Right hindlimb (tissue), 1 donor: ENCODE data around the gene PTGS1.

ENCODE experiments used
- DNase-seq: peaks from one replicate; pipeline ENCODE4 v3.0.0-alpha.2; 2018

PTGS1 gene

DNA sequence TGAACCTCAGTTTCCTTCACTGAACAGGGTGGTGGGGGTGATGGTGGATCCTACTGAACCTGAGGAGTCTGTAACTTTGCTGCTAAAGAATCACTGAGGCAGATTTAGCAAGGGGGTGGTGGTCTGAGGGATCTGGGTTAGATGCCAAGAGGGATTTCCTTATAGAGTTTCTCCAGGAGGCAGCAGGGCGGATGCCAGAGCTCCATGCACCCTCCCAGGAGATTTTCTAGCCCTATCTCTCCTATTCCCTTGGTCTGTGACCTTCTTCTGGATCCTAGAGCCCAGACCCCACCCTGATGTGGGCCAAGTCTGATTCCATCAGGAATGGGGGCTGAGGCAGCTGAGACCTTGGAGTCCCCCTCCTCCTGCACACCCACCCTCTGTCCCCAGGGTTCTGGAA is 6.0 kb downstream of the PTGS1 start:
- no peak for DNase-seq

DNA sequence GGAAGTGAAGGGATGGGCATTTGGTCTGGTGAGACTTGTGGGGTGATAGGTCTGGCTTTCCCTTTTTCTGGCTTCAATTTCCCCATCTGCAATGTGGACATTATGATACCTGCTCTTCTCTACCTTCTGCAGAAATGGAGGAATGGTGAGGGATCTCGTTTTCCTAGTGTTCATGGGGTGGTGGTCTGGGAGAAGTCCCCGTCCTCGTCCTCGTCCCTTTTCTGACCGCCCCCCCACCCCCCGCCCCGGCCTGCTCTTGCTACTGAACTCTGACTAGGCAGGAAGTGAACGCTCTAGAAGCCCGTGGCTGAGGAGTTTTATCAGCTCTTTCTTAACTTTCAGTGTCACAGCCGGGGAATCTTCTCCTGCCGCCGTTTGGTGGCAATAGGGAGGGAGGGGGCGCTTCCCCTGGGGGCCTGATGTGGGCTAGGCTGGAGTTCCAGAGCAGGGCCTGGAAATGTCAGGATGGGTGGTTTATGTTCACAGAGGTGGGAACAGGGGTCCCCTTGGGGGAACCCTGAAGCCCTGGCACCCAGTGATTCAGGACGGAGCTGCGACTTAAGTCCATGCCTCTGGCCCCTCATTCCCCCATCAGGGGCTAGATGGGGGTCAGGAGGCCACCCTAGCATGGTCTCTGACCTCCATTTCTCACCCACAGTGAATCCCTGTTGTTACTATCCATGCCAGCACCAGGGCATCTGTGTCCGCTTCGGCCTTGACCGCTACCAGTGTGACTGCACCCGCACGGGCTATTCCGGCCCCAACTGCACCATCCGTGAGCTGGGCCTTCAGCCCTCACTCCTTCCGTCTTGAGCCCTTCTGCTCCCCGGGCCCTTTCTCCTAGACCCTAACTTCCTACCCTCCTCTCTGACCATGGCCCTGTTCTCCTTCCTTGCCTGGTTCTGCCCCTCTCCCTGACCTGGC is 6.7 kb downstream of the PTGS1 start:
- no peak for DNase-seq

DNA sequence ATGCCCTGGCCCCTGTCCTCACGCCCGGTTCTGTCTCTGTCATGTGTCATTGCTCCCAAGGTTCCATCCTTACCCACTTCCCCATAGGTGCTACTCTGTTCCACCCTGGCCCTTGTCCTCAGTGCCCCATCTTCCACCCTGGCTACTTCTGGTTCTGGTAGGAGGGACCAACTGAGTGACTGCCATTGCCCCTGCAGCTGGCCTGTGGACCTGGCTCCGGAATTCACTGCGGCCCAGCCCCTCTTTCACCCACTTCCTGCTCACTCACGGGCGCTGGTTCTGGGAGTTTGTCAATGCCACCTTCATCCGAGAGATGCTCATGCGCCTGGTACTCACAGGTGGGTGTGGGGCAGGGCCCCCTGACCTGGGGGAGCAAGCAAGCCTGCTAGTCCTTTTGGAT is 7.4 kb downstream of the PTGS1 start:
- no peak for DNase-seq

DNA sequence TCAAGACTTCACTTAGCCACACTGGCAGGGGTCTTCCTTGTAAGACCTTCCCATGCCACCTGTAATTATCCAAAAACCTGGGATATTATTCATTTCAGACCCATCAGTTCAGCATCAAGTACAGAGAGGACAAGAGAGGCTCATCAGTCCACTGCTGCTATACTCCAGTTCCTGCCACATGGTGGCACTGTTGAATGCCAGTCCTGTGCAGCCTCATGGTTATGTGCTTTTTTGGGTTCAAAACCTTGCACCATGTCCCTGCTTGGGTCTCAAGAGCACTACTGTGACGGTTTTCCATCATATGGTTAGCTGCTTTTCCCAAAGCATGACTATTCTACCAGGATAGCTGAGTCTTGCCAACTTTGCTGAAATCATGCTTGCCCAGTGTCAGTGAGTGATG is 8.5 kb downstream of the PTGS1 start:
- DNase-seq, result no peak

DNA sequence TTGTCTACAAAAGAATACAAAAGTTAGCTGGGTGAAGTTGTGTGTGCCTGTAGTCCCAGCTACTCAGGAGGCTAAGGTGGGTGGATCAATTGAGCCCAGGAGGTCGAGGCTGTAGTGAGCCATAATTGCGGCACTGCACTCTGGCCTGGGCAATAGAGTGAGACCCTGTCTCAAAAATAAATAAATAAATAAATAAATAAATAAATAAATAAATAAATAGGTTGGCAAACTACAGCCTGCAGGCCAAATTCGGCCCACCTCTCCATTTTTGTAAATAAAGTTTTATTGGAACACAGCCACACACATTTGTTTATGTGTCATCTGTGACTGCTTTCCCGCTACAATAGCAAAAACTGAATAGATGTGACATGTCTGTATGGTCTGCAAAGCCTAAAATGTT is 9.5 kb downstream of the PTGS1 start:
- no peak for DNase-seq

GRCh38 chr9:122381206-122381950 is 10.6 kb downstream of the PTGS1 start:
- DNase-seq, result no peak

DNA sequence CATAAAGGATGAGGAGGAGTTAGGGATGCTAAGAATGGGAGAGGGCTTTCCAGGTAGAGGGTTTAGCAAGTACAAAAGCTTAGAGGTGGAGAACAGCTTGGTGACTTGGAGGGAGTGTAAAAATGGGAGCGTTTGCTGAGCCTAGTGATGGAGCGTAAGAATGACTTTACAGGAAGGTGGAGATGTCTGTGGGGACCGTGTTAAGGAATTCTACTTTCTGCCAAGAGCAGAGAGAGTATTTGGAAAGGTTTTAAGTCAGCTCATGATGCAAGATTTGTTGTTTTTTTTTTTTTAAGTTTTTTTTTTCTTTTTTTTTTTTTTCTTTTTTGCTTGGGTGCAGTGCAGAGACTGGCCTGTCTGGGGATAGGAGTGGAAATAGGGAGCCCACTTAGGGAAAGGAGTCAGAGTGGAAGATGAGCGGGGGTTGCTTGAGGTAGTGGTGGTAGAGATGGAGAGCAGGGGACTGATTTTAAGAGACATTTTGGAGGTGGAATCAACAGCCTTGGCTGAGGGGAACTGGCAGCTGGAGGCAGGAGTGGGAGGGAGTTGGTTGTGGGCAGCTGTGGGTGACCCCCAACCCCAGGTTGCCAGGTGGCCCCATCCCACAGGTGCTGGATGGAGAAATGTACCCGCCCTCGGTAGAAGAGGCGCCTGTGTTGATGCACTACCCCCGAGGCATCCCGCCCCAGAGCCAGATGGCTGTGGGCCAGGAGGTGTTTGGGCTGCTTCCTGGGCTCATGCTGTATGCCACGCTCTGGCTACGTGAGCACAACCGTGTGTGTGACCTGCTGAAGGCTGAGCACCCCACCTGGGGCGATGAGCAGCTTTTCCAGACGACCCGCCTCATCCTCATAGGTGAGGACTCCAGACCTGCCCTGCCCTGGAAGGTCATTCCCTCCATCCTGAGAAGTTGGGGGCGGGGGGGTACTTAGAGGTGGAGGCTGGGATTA is 12.4 kb downstream of the PTGS1 start:
- DNase-seq, result no peak

- no peak for DNase-seq
Measured at GRCh38 chr9:122383992-122384461, 13.2 kb downstream of the PTGS1 start.

DNA sequence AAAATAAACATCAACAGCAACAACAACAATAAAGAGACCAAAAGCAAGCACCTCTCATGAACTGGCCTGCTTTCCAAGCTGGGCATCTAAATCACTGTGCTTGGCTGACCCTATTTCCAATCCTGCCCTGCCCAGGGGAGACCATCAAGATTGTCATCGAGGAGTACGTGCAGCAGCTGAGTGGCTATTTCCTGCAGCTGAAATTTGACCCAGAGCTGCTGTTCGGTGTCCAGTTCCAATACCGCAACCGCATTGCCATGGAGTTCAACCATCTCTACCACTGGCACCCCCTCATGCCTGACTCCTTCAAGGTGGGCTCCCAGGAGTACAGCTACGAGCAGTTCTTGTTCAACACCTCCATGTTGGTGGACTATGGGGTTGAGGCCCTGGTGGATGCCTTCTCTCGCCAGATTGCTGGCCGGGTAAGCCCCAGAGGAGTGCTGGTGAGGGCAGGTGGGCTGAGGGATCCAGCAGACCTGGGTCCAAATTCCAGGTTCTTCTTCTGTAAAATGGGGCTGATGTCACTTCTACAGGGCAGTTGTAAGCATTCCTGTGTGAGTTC is 15.6 kb downstream of the PTGS1 start:
- DNase-seq, result no peak

- DNase-seq, result no peak
Measured at GRCh38 chr9:122387536-122387935, 16.7 kb downstream of the PTGS1 start.

GRCh38 chr9:122389195-122389594 is 18.4 kb downstream of the PTGS1 start:
- DNase-seq, result no peak

DNA sequence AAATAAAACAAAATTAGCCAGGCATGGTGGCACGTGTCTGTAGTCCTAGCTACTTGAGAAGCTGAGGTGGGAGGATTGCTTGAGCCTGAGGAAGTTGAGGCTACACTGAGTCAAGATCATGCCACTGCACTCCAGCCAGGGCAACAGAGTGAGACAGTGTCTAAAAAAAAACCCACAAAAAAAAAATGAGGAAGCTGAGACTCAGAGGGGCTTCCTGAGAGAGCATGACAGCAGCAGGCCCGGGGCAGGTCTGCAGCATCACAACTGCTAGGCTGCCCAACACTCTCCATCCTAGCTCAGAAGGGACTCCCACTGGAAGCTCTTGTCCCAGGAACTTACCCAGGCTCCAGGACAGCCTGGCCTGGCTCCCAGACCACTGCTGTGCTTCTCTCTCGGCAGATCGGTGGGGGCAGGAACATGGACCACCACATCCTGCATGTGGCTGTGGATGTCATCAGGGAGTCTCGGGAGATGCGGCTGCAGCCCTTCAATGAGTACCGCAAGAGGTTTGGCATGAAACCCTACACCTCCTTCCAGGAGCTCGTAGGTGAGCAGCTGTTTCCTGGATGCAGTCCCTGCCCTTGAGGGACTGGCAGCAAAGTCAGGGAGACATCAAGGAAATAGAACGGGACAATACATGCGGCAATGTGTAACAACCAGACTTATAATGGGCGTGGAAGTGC is 19.1 kb downstream of the PTGS1 start:
- no peak for DNase-seq

GRCh38 chr9:122392284-122392683 is 21.5 kb downstream of the PTGS1 start:
- DNase-seq, result no peak

DNA sequence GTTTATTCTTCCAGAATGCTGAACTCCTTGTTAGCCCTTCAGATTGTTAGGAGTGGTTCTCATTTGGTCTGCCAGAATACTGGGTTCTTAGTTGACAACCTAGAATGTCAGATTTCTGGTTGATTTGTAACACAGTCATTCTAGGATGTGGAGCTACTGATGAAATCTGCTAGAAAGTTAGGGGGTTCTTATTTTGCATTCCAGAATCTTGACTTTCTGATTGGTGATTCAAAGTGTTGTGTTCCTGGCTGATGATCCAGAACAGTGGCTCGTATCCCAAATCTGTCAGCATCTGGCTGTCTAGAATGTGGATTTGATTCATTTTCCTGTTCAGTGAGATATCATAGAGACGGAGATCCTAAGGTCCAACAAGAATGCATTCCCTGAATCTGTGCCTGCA is 21.9 kb downstream of the PTGS1 start:
- no peak for DNase-seq

GRCh38 chr9:122393284-122393983 is 22.6 kb downstream of the PTGS1 start:
- no peak for DNase-seq

DNA sequence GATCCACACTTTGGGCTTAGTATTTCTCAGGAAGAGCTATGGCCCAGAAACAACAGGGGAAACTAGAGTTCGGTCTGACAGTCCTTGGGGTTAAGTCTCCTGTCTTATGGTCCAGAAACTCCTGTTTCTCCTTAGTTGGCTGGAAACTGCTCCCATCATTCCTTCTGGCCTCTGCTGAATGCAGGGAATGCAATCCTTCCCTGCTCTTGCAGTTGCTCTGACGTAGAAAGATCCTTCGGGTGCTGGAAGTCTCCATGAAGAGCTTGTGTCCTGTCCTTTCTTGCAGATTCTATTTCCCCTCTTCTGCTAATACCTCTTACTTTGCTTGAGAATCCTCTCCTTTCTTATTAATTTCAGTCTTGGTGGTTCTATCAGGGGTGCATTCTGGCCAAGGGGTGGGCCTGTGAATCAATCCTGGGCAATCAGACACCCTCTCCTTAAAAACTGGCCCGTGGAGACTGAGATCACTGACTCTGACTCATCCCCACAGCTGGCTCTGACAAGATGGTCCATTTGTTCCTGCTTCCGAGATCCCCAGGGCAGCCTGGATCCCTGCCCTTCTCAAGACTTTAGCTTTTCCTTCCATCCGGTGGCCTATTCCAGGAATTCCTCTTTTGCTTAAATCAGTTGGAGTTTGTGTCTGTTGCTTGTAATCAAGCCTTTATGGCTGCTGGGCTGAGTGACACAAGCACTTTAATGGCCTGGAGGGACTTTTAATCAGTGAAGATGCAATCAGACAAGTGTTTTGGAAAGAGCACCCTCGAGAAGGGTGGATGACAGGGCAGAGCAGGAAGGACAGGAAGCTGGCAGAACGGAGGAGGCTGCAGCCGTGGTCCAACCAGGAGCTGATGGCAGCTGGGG is 23.7 kb downstream of the PTGS1 start:
- DNase-seq, result peak; percentile 68

DNA sequence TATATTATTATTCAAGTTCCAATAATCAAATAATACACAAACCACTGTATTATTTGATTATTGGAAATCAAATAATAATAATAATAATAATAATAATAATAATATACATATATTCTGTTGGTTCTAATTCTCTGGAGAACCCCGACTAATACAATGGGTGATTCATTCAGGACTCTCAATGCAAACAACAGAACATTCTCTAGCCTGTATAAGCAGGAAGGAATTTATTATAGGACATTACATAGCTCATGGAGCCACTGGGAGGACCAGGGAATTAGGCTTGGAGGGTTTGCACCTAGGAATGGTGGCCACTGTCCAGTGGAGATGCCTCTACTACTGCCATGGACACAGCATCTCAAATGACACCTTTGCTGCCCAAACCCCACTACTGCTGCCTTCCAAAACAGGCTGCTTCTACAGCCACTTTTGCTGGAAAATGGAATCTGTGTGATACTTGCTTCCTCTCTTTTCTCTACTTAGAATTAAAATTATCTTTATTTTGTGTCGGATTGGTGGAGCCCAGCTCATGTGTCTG is 25.9 kb downstream of the PTGS1 start:
- no peak for DNase-seq

GRCh38 chr9:122397749-122398148 is 26.9 kb downstream of the PTGS1 start:
- DNase-seq, result no peak

GRCh38 chr9:122398371-122398924 is 27.6 kb downstream of the PTGS1 start:
- no peak for DNase-seq

- DNase-seq, result no peak
Measured at GRCh38 chr9:122401896-122402295, 31.1 kb downstream of the PTGS1 start.
